ENCODE data around the gene LUZP2.

LUZP2 gene

GRCh38 chr11:24747275-24748251, 250.7 kb downstream of the LUZP2 start:
- no peak for DNase-seq (ENCODE audit: low spot score)
- H3K27ac ChIP-seq: no peak overlapping the region
- TF ChIP-seq CTCF (conservative IDR thresholded peaks at IDR 0.05; ENCODE audit: low read depth): no peak
- ChIA-PET CTCF (no interaction called here), POLR2A (ENCODE audit: low non-redundant PET) (no interaction called here)

GRCh38 chr11:24748261-24748660, 251.4 kb downstream of the LUZP2 start:
- POLR2A ChIA-PET (ENCODE audit: low non-redundant PET): no interaction called here
- CTCF ChIA-PET: no interaction called here
- DNase-seq (ENCODE audit: low spot score): no peak
- H3K27ac ChIP-seq: no peak overlapping the region
- TF ChIP-seq CTCF (conservative IDR thresholded peaks at IDR 0.05; ENCODE audit: low read depth): no peak

DNA sequence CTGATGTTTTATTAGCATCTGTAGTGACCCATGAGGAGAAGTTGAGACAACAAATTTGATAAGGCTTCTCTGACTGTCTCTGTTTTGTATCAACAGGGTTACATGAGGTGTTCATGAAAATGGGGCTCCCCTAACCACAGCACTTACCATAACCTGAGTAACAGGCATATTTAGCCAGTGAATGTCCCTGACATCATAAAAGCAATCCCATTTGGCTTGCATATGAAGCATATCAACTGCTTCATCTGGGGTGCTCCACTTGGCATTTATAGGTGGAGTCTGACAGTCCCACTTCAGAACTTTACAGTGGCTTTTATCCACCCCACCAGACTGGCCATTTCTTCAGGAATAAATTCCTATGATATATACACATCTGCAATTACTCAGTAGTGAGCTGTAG, 257.6 kb downstream of the LUZP2 start:
- TF ChIP-seq CTCF (conservative IDR thresholded peaks at IDR 0.05; ENCODE audit: low read depth): no peak
- DNase-seq (ENCODE audit: low spot score): no peak
- ChIA-PET POLR2A (ENCODE audit: low non-redundant PET) (no interaction called here), CTCF (no interaction called here)
- no peak overlapping the region for H3K27ac ChIP-seq

- H3K27ac ChIP-seq: no peak overlapping the region
- ChIA-PET CTCF (no interaction called here), POLR2A (ENCODE audit: low non-redundant PET) (no interaction called here)
- no peak for TF ChIP-seq CTCF (conservative IDR thresholded peaks at IDR 0.05; ENCODE audit: low read depth)
- no peak for DNase-seq (ENCODE audit: low spot score)
Measured at GRCh38 chr11:24755260-24755839, 258.5 kb downstream of the LUZP2 start.

DNA sequence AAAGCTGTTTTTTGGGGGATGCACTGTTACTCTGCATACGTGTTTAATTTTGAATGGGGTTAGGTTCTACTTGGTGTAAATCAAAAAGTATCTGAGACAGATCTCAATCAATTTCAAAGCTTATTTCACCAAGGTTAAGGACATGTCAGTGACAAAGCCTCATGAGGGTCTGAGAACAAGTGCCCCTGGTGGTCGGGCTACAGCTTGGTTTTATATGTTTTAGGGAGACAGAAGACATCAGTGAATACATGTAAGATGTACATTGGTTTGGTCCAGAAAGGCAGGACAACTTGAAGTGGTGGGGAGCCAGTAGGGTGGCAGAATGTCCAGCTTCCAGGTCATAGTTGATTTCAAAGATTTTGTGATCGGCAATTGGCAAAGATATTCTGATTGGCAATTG, 262.9 kb downstream of the LUZP2 start:
- POLR2A ChIA-PET (ENCODE audit: low non-redundant PET): no interaction called here
- no peak for TF ChIP-seq CTCF (conservative IDR thresholded peaks at IDR 0.05; ENCODE audit: low read depth)
- H3K27ac ChIP-seq: no peak overlapping the region
- CTCF ChIA-PET: no interaction called here
- DNase-seq (ENCODE audit: low spot score): no peak

GRCh38 chr11:24760681-24761080, 263.8 kb downstream of the LUZP2 start:
- no peak for DNase-seq (ENCODE audit: low spot score)
- no peak for TF ChIP-seq CTCF (conservative IDR thresholded peaks at IDR 0.05; ENCODE audit: low read depth)
- ChIA-PET POLR2A (ENCODE audit: low non-redundant PET) (no interaction called here), CTCF (no interaction called here)
- no peak overlapping the region for H3K27ac ChIP-seq

All from RWPE1 (cell line).